GM12878 (cell line): ENCODE results near the gene IER5. TPM values are rescaled to one million over a fixed set of nuclear protein-coding genes. Genes with fewer than 3 reads are reported as not detected.

ENCODE experiments used
- ATAC-seq: fragments of 200-7000 bp; cut with Tn5 transposase; 3 replicates; pipeline ENCODE4 v1.9.1; 2020; ENCODE audit warnings: mild to moderate bottlenecking, moderate library complexity
- BruUV-seq: library from RNA; stranded (reverse); fragments of 400-500 nt; replicated peaks from 2 replicates; lab custom pipeline; 2021; lab: Mats Ljungman, UMichigan
- CTCF ChIA-PET: fragments of 300-600 bp; sonication (Branson Sonifier 250); formaldehyde crosslinking; extraction: SDS; loops from one replicate; lab custom pipeline; 2021; ENCODE audit warnings: inconsistent platforms; lab: Yijun Ruan, JAX
- POLR2A ChIA-PET: fragments of 350-600 bp; formaldehyde crosslinking; extraction: SDS; loops from one replicate; lab custom pipeline; 2021; ENCODE audit warnings: inconsistent platforms; lab: Charles Lee
- RAD21 ChIA-PET: fragments of 300-600 bp; sonication (Branson Sonifier 250); formaldehyde crosslinking; loops from one replicate; lab custom pipeline; 2023; ENCODE audit warnings: antibody characterized with exemption; ENCODE audit not compliant: unreplicated experiment; lab: Charles Lee
- SMC1A ChIA-PET: fragments of 300-600 bp; sonication (Branson Sonifier 250); formaldehyde crosslinking; loops from one replicate; lab custom pipeline; 2023; ENCODE audit not compliant: unreplicated experiment, uncharacterized antibody; lab: Charles Lee
- DNase-seq: peaks from one replicate; pipeline ENCODE4 v3.0.0-alpha.2; 2011; ENCODE audit warnings: low read depth, low spot score
- FAIRE-seq: peaks from 3 replicates; lab custom pipeline; 2011; peaks lifted over from hg19 to GRCh38; lab: Jason Lieb, UNC
- H2AFZ ChIP-seq: 2 replicates; pipeline ENCODE4 v1.6.0; 2011; ENCODE audit warnings: low read depth, low read length, control low read depth; ENCODE audit not compliant: control insufficient read depth
- H3K27ac ChIP-seq: 2 replicates; pipeline ENCODE4 v1.5.1; 2011; ENCODE audit warnings: control low read depth; ENCODE audit not compliant: control insufficient read depth, insufficient read depth
- H3K27me3 ChIP-seq, 2 experiments: replicated peaks in 1 of 2; 2 replicates each; pipeline versions ENCODE4 v1.6.0 to v1.6.1; 2011; ENCODE audit warnings: low read length in 1 of 2; ENCODE audit not compliant: control insufficient read depth in 2 of 2, insufficient read depth in 2 of 2
- H3K36me3 ChIP-seq, 2 experiments: 2 replicates each; pipeline ENCODE4 v1.5.1; 2011; ENCODE audit warnings: low read length in 1 of 2; ENCODE audit not compliant: control insufficient read depth in 2 of 2, insufficient read depth in 2 of 2
- H3K4me1 ChIP-seq: 2 replicates; pipeline ENCODE4 v1.6.1; 2011; ENCODE audit warnings: mild to moderate bottlenecking, low read length, moderate library complexity, mixed read lengths; ENCODE audit not compliant: control insufficient read depth, insufficient read depth
- H3K4me2 ChIP-seq: 2 replicates; pipeline ENCODE4 v1.6.0; 2011; ENCODE audit warnings: control low read depth; ENCODE audit not compliant: control insufficient read depth, insufficient read depth
- H3K4me3 ChIP-seq: fragments of 200-600 bp; sonication (generic); 2 replicates; pipeline ENCODE4 v1.5.1; 2016
- H3K79me2 ChIP-seq: 2 replicates; pipeline ENCODE4 v1.6.0; 2011; ENCODE audit warnings: low read length; ENCODE audit not compliant: control insufficient read depth, insufficient read depth
- H3K9ac ChIP-seq: 2 replicates; pipeline ENCODE4 v1.8.0; 2011; ENCODE audit warnings: low read length, control low read depth, mixed read lengths; ENCODE audit not compliant: control insufficient read depth, insufficient read depth
- H3K9me3 ChIP-seq: replicated peaks from 3 replicates; pipeline ENCODE4 v1.5.1; 2011; ENCODE audit warnings: mild to moderate bottlenecking, low read length; ENCODE audit not compliant: control insufficient read depth, insufficient read depth
- H4K20me1 ChIP-seq: 2 replicates; pipeline ENCODE4 v1.6.0; 2011; ENCODE audit not compliant: control insufficient read depth, insufficient read depth
- ATF3 ChIP-seq: IDR thresholded peaks from 2 replicates; pipeline ENCODE4 v1.6.1; 2011; ENCODE audit warnings: low read depth, mild to moderate bottlenecking, low read length, moderate library complexity, borderline replicate concordance; ENCODE audit errors: extremely low read depth
- ATF7 ChIP-seq: fragments of 450-650 bp; IDR thresholded peaks from 2 replicates; pipeline ENCODE4 v1.6.1; 2016; ENCODE audit warnings: low read depth, mild to moderate bottlenecking
- E2F8 ChIP-seq: fragments of 450-650 bp; IDR thresholded peaks from 2 replicates; pipeline ENCODE4 v1.6.1; 2018; ENCODE audit warnings: mild to moderate bottlenecking, low read depth, moderate library complexity; ENCODE audit not compliant: partially characterized antibody
- HDAC6 ChIP-seq: fragments of 200-600 bp; sonication (generic); IDR thresholded peaks from one replicate; pipeline ENCODE4 v1.8.0; 2017; ENCODE audit warnings: antibody characterized with exemption; ENCODE audit not compliant: unreplicated experiment
- NR2F1 ChIP-seq: fragments of 450-650 bp; conservative IDR thresholded peaks from 2 replicates; pipeline ENCODE4 v1.6.1; 2017; ENCODE audit warnings: mild to moderate bottlenecking
- PAX8 ChIP-seq: fragments of 450-650 bp; IDR thresholded peaks from 2 replicates; pipeline ENCODE4 v1.6.1; 2017; ENCODE audit warnings: mild to moderate bottlenecking, moderate library complexity
- POLR2AphosphoS2 ChIP-seq: IDR thresholded peaks from 2 replicates; pipeline ENCODE4 v1.6.1; 2011; ENCODE audit warnings: low read depth, mild to moderate bottlenecking, low read length, improper control_type of control experiment, moderate library complexity
- POLR2AphosphoS5 ChIP-seq: IDR thresholded peaks from 2 replicates; pipeline ENCODE4 v1.6.1; 2011; ENCODE audit warnings: mild to moderate bottlenecking, low read length, inconsistent platforms
- ZNF687 ChIP-seq: fragments of 450-650 bp; IDR thresholded peaks from 2 replicates; pipeline ENCODE4 v1.6.1; 2017; ENCODE audit warnings: mild to moderate bottlenecking, moderate library complexity
- WGBS: methylation state at CpG from one replicate; pipeline ENCODE4 v1.1.6; 2016; ENCODE audit warnings: low lambda C conversion rate; ENCODE audit not compliant: insufficient replicate concordance, insufficient coverage; ENCODE audit errors: missing lambda C conversion rate; 5-methylcytosine and 5-hydroxymethylcytosine counted together
- in situ Hi-C: fragments of 300-500 bp; cut with MboI; formaldehyde crosslinking; loops from 9 replicates; pipeline ENCODE4 v1.14.3; 2018; ENCODE audit warnings: mixed read lengths
- intact Hi-C: fragments of 100-400 bp; cut with micrococcal nuclease; formaldehyde crosslinking; loops from one replicate; pipeline ENCODE4 v1.14.2; 2022; ENCODE audit not compliant: unreplicated experiment
- polyA plus RNA-seq, 11 experiments: library from polyadenylated mRNA; depleted of rRNA in 4 of 11; unstranded in 6 of 11; stranded (reverse) in 5 of 11; fragments of >200 nt; fragmentation: Nextera tagmentation in 4 of 11; fragmentation: Illumina TruSeq in 1 of 11; extraction: Ambion mirVana in 4 of 11; extraction: Trizol in 1 of 11; gene quantifications; 1 replicate in 1 of 11; 2 replicates in 10 of 11; pipeline versions ENCODE4 v1.2.1 to v1.2.3, GENCODE V29; 2011 to 2016; ENCODE audit warnings: inconsistent platforms in 2 of 11, missing spikeins in 2 of 11, low read depth in 1 of 11
- total RNA-seq, 4 experiments: library from RNA; depleted of rRNA in 3 of 4; stranded (reverse); fragments of >200 nt in 3 of 4; fragmentation: Illumina TruSeq in 1 of 4; extraction: Trizol in 1 of 4; gene quantifications; 2 replicates each; pipeline versions ENCODE4 v1.2.1 to v1.2.3, GENCODE V29; 2013 to 2021

The IER5 gene
- total and polyA plus RNA-seq, 10 of the 15 experiments (the other 5 are each of a cell fraction or from before 2014, with no cell fraction given), result 4.3 to 75.2 (median 30.5) TPM

- POLR2A ChIA-PET, result interaction anchor here (0.7 to 10.4 kb wide), 24 partner anchors 12 to 187 kb away, joined by 3 to 142 read pairs (median 8); partner anchors contain the start of gene MR1
- no peak for ATAC-seq
- peak overlapping the region; percentile 98 for H3K9ac ChIP-seq
- H4K20me1 ChIP-seq, result peaks cover 5% of the 10 kb centered on the region; the same call in 1 of the 2 replicates
- SMC1A ChIA-PET, result interaction anchor here (0.6 to 39.2 kb wide), 20 partner anchors 11 to 210 kb away, joined by 3 to 1399 read pairs (median 4); no protein-coding TSS in a partner anchor
- H2AFZ ChIP-seq, result no peak overlapping the region
- BruUV-seq, result no TSS peak
- H3K79me2 ChIP-seq, result peaks cover 69% of the 10 kb centered on the region
- H3K36me3 ChIP-seq, result peaks cover 0 to 18% of the 10 kb centered on the region in 2 experiments; a peak in 3 of 4 replicates
- CTCF ChIA-PET, result interaction anchor here (1.0 to 38.4 kb wide), 18 partner anchors 7 to 210 kb away, joined by 3 to 1067 read pairs (median 6); partner anchors contain the start of gene MR1
- H3K9me3 ChIP-seq, result no peaks in the 10 kb centered on the region; the same call in 2 of the 3 replicates
- no peak for DNase-seq
- peak overlapping the region; percentile 89 for H3K4me2 ChIP-seq
- H3K4me3 ChIP-seq, result peak overlapping the region; percentile 99
- in situ Hi-C loops, result loop anchor here (5.0 kb wide), 1 partner anchor 41 kb away; no protein-coding TSS in a partner anchor
- 18% methylated on average over 8 of the region's 8 CpGs for WGBS
- TF ChIP-seq ATF3 (no peak), E2F8 (no peak), POLR2AphosphoS5 (peak; percentile 81), HDAC6 (no peak), ZNF687 (0 out of 2 replicates have a peak, but pooled peaks have one; percentile 39), POLR2AphosphoS2 (no peak), PAX8 (no peak), NR2F1 (no peak), ATF7 (peak; percentile 25; the same call in 1 of the 2 replicates)
- TF ChIP-seq, all 136 proteins: peak for 3
- Histone ChIP-seq H3K4me1 (peaks cover 17% of the 10 kb centered on the region), H3K27me3 (no peaks in the 10 kb centered on the region), H3K27ac (peak overlapping the region; percentile 97)
- intact Hi-C loops, result no loop called here
- RAD21 ChIA-PET, result interaction anchor here (0.8 to 26.9 kb wide), 16 partner anchors 9 to 210 kb away, joined by 3 to 966 read pairs (median 6); partner anchors contain the start of gene MR1
- FAIRE-seq, result no peak
Measured at GRCh38 chr1:181091309-181092040, 3.0 kb downstream of the IER5 start.
